ENCODE results near the gene ALDH1L2.

Gene ALDH1L2

DNA sequence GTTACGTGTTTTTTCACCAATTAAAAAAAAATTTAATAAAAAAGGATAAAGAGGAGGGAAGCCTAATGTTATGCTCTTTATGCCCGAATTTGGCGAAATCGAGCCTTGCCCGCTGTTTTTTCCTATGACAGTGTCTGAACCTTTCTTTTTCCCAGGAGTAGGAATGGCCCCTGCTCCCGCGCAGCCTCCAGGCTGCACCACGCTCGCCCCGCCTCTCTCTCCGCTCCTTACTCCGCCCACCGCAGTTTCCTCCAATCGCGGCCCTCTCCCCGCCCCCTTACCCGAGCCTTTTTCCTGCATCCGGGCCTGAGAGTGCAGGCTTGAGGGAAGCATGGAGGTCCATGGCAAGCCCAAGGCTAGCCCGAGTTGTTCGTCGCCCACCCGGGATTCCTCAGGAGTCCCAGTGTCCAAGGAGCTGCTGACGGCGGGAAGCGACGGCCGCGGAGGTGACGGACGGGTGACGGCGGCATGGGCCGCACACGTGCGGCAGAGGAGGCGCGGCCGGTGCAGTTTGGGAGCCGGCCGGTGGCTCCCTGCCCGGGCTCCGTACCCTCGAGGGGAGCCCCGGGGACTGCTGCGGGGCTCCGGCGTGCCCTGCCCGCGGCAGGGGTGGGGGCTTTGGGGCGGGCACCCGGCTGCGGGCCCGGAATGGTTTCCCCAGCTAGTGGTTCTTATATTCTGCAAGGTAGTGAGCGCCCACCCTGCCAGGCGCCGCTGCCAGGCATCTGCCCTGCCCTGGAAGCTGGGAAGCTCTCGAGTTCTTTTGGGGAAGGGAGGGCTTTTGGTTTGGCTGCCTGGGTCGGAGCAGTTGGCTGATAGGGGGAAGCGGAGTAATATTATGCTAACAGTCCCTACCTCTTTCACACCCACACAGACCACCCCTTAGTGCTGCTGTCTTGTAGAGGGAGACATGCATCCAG, 98.0 kb downstream of the ALDH1L2 start, which contains the start of gene NOPCHAP1 (continued):
- TF ChIP-seq ZNF560 (tag by site-specific recombination; IDR thresholded peaks at IDR 0.05; ENCODE audit: borderline replicate concordance) (no peak), ZNF585B (tag by site-specific recombination; IDR thresholded peaks at IDR 0.05) (no peak), ZNF501 (tag by site-specific recombination; IDR thresholded peaks at IDR 0.05) (0 out of 2 replicates have a peak, but pooled peaks have one; percentile 25), ZNF16 (tag by site-specific recombination; IDR thresholded peaks at IDR 0.05; ENCODE audit: low read depth) (no peak), YY1 (tag by site-specific recombination; IDR thresholded peaks at IDR 0.05) (peak; percentile 69; the same call in 1 of the 2 replicates), ZNF747 (tag by site-specific recombination; IDR thresholded peaks at IDR 0.05) (no peak), KLF1 (tag by site-specific recombination; IDR thresholded peaks at IDR 0.05) (no peak), ZBTB48 (tag by site-specific recombination; IDR thresholded peaks at IDR 0.05) (peak; percentile 83), ZNF423 (tag by site-specific recombination; IDR thresholded peaks at IDR 0.05) (no peak), ZNF660 (tag by site-specific recombination; IDR thresholded peaks at IDR 0.05) (peak; percentile 18; the same call in 1 of the 2 replicates), ZNF529 (tag by site-specific recombination; IDR thresholded peaks at IDR 0.05; ENCODE audit: insufficient replicate concordance) (no peak), ZBTB26 (tag by site-specific recombination; optimal IDR thresholded peaks at IDR 0.05) (peak; percentile 33), ZFP3 (tag by site-specific recombination; IDR thresholded peaks at IDR 0.05; ENCODE audit: low read depth) (no peak), ZNF544 (tag by site-specific recombination; IDR thresholded peaks at IDR 0.05) (no peak), ZNF169 (tag by site-specific recombination; IDR thresholded peaks at IDR 0.05) (no peak), IKZF3 (tag by site-specific recombination; IDR thresholded peaks at IDR 0.05) (peak; percentile 95), ZNF610 (tag by site-specific recombination; IDR thresholded peaks at IDR 0.05; ENCODE audit: borderline replicate concordance) (no peak), FEZF1 (tag by site-specific recombination; IDR thresholded peaks at IDR 0.05) (no peak), ZNF571 (tag by site-specific recombination; IDR thresholded peaks at IDR 0.05) (no peak), ZNF777 (tag by site-specific recombination; IDR thresholded peaks at IDR 0.05; ENCODE audit: borderline replicate concordance) (peak; percentile 44; the same call in 1 of the 2 replicates), ZFHX2 (tag by site-specific recombination; conservative IDR thresholded peaks at IDR 0.05) (peak; percentile 21; the same call in 1 of the 2 replicates), ZNF623 (tag by site-specific recombination; IDR thresholded peaks at IDR 0.05) (no peak), ZNF791 (tag by site-specific recombination; IDR thresholded peaks at IDR 0.05) (no peak), ZNF837 (tag by site-specific recombination; IDR thresholded peaks at IDR 0.05) (no peak), MZF1 (tag by site-specific recombination; IDR thresholded peaks at IDR 0.05; ENCODE audit: borderline replicate concordance) (no peak), ZNF768 (tag by site-specific recombination; IDR thresholded peaks at IDR 0.05) (no peak), ZBTB1 (tag by site-specific recombination; IDR thresholded peaks at IDR 0.05) (no peak), ZNF202 (tag by site-specific recombination; IDR thresholded peaks at IDR 0.05; ENCODE audit: borderline replicate concordance) (no peak), TCF7L2 (IDR thresholded peaks at IDR 0.05; ENCODE audit: borderline replicate concordance, low read depth, low read length) (no peak), HOXD13 (CRISPR knock-in tag; IDR thresholded peaks at IDR 0.05; ENCODE audit: borderline replicate concordance) (no peak), PRDM4 (tag by site-specific recombination; IDR thresholded peaks at IDR 0.05) (no peak)
- TF ChIP-seq, protein P1, sequence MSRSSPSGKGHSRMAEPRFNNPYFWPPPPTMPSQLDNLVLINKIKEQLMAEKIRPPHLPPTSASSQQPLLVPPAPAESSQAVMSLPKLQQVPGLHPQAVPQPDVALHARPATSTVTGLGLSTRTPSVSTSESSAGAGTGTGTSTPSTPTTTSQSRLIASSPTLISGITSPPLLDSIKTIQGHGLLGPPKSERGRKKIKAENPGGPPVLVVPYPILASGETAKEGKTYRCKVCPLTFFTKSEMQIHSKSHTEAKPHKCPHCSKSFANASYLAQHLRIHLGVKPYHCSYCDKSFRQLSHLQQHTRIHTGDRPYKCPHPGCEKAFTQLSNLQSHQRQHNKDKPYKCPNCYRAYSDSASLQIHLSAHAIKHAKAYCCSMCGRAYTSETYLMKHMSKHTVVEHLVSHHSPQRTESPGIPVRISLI (tag by site-specific recombination; IDR thresholded peaks at IDR 0.05), result peak; percentile 89
- TF ChIP-seq, protein P2, sequence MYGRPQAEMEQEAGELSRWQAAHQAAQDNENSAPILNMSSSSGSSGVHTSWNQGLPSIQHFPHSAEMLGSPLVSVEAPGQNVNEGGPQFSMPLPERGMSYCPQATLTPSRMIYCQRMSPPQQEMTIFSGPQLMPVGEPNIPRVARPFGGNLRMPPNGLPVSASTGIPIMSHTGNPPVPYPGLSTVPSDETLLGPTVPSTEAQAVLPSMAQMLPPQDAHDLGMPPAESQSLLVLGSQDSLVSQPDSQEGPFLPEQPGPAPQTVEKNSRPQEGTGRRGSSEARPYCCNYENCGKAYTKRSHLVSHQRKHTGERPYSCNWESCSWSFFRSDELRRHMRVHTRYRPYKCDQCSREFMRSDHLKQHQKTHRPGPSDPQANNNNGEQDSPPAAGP (tag by site-specific recombination; IDR thresholded peaks at IDR 0.05), result no peak
- TF ChIP-seq, protein P3, sequence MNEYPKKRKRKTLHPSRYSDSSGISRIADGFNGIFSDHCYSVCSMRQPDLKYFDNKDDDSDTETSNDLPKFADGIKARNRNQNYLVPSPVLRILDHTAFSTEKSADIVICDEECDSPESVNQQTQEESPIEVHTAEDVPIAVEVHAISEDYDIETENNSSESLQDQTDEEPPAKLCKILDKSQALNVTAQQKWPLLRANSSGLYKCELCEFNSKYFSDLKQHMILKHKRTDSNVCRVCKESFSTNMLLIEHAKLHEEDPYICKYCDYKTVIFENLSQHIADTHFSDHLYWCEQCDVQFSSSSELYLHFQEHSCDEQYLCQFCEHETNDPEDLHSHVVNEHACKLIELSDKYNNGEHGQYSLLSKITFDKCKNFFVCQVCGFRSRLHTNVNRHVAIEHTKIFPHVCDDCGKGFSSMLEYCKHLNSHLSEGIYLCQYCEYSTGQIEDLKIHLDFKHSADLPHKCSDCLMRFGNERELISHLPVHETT (tag by site-specific recombination; IDR thresholded peaks at IDR 0.05), result no peak

Measured in HEK293 (cell line).